ENCODE measurements around the gene UTP25. TPM values are rescaled to one million over a fixed set of nuclear protein-coding genes. Genes with fewer than 3 reads are reported as not detected.
A peak's percentile ranks its signal among the peaks of the same experiment; 100 is the strongest.
"Not testable (repeated sequence)": the region's sequence is repeated elsewhere in the genome, so short reads cannot be mapped to it uniquely, and the experiment has no call there.

The UTP25 gene
- total and polyA plus RNA-seq, 2 experiments from 2014 or later: 3.1 to 5.4 TPM

DNA sequence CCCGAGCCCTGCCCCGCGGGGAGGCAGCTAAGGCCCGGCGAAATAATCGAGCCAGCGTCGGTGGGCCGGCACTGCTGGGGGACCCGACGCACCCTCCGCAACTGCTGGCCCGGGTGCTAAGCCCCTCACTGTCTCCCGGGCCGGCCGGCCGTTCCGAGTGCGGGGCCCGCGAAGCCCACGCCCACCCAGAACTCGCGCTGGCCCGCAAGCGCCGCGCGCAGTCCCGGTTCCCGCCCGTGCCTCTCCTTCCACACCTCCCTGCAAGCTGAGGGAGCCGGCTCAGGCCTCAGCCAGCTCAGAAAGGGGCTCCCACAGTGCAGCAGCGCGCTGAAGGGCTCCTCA is 61.3 kb downstream of the UTP25 start:
- H3K36me3 ChIP-seq: no peaks in the 10 kb centered on the region
- no peaks in the 10 kb centered on the region for H3K27me3 ChIP-seq
- DNase-seq (ENCODE audit: low read depth in 1 of 2, low spot score in 1 of 2): no peak
- TF ChIP-seq, protein P1, sequence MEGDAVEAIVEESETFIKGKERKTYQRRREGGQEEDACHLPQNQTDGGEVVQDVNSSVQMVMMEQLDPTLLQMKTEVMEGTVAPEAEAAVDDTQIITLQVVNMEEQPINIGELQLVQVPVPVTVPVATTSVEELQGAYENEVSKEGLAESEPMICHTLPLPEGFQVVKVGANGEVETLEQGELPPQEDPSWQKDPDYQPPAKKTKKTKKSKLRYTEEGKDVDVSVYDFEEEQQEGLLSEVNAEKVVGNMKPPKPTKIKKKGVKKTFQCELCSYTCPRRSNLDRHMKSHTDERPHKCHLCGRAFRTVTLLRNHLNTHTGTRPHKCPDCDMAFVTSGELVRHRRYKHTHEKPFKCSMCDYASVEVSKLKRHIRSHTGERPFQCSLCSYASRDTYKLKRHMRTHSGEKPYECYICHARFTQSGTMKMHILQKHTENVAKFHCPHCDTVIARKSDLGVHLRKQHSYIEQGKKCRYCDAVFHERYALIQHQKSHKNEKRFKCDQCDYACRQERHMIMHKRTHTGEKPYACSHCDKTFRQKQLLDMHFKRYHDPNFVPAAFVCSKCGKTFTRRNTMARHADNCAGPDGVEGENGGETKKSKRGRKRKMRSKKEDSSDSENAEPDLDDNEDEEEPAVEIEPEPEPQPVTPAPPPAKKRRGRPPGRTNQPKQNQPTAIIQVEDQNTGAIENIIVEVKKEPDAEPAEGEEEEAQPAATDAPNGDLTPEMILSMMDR (IDR thresholded peaks at IDR 0.05; ENCODE audit: low read depth, low read length): no peak
- no peak overlapping the region for H3K4me3 ChIP-seq
- H3K27ac ChIP-seq: no peak overlapping the region
- H3K4me1 ChIP-seq (ENCODE audit: low read depth): no peaks in the 10 kb centered on the region
- H3K9me3 ChIP-seq (ENCODE audit: low read depth): no peaks in the 10 kb centered on the region

DNA sequence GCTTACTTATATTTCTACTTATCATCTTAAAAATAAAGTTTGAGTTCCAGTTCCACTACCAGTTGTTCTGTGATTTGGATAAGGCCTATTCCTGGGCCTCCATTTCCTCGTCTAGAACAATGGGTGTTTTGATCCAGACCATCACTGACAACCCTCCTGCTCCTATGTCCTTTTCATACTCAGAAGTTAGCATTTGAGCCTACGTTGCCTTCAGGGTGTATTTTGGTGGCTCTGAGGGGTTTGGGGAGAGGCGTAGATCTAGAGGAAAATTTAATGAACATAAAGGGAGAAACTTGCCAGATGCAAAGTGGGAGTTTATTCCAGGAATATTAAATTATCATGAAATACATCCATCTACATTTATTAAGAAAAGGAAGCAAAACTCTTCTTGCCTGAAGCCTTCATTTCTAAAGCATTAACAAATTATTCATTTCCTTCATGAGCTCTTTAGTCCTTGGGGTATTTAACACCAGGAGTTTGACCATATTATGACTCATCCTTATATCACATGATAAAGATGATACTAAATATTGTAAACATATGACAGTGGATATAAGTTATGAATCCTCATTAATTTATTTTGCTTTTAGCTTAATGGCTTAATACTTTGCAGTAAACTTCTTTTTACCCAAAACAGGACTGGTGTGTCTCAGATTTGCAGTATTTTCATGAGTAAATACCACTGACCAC is 63.0 kb downstream of the UTP25 start:
- H3K9me3 ChIP-seq (ENCODE audit: low read depth): no peaks in the 10 kb centered on the region
- H3K27ac ChIP-seq: no peak overlapping the region
- H3K27me3 ChIP-seq: no peaks in the 10 kb centered on the region
- H3K4me3 ChIP-seq: no peak overlapping the region
- TF ChIP-seq, protein P1 (IDR thresholded peaks at IDR 0.05; ENCODE audit: low read depth, low read length): no peak
- no peak for DNase-seq (ENCODE audit: low read depth in 1 of 2, low spot score in 1 of 2)
- no peaks in the 10 kb centered on the region for H3K4me1 ChIP-seq (ENCODE audit: low read depth)
- H3K36me3 ChIP-seq: no peaks in the 10 kb centered on the region

DNA sequence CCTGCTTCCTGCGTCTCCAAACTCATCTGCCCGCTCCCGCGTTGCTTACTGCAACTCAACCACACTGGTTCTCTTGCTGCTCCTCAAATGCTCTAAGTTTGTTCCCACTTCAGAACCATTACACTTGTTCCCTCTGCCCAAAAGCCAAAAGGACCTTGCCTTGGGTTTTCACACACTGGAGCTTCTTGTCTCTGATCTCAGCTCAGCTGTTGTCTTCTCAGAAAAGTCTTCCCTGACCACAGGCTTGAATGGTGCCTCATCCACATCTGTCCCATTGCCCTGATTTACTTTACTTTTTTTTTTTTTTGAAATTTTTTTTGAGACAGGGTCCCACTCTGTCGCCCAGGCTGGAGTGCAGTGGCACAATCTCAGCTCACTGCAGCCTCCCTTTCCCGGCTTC is 66.0 kb downstream of the UTP25 start:
- Histone ChIP-seq H3K27me3 (no peaks in the 10 kb centered on the region), H3K36me3 (no peaks in the 10 kb centered on the region), H3K27ac (no peak overlapping the region), H3K9me3 (ENCODE audit: low read depth) (no peaks in the 10 kb centered on the region), H3K4me3 (no peak overlapping the region), H3K4me1 (ENCODE audit: low read depth) (no peaks in the 10 kb centered on the region)
- TF ChIP-seq, protein P1 (IDR thresholded peaks at IDR 0.05; ENCODE audit: low read depth, low read length): no peak
- DNase-seq (ENCODE audit: low read depth in 1 of 2, low spot score in 1 of 2): no peak

DNA sequence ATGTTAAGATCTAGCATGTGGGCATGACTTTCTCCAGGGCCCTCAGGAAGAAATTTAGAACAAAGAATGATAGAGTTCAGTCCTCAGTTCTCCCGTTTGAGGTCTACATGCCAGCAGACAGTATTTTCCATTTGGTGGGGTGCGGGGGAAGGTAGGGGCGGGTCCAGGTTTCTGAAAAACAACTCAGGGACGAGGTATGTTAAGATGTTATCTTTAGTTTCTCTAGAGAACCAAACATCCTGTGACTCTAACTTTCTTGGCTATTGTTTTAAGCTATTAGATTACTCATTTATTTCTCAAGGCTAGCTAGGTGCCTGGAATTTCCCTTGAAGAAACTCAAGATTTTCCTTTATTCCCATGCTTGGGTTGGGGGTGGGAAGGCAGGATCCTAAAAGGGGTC is 67.9 kb downstream of the UTP25 start:
- peak in 1 of 2 donors; percentile 44 for DNase-seq (ENCODE audit: low read depth in 1 of 2, low spot score in 1 of 2)
- no peaks in the 10 kb centered on the region for H3K9me3 ChIP-seq (ENCODE audit: low read depth)
- H3K4me1 ChIP-seq (ENCODE audit: low read depth): no peaks in the 10 kb centered on the region
- no peaks in the 10 kb centered on the region for H3K27me3 ChIP-seq
- no peak overlapping the region for H3K27ac ChIP-seq
- H3K4me3 ChIP-seq: no peak overlapping the region
- TF ChIP-seq, protein P1 (IDR thresholded peaks at IDR 0.05; ENCODE audit: low read depth, low read length): no peak
- no peaks in the 10 kb centered on the region for H3K36me3 ChIP-seq

DNA sequence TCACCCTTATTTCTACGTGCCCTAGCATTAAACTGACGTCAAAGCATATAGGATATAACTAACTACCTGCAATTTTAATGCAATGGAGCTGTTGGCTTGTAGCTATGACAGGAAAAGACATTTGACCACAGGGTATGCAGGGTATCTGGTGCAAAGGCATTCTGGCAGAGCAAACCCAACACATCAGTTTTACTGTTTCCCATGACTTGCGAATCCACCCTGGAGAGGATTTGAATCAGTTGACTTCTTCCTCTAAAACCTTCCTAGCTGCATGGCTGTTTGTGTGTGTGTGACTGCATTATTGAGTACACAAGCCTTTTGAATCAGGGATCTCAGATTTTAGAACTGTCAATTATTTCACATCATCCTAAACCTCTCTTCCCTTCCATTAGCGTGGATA is 68.6 kb downstream of the UTP25 start:
- Histone ChIP-seq H3K9me3 (ENCODE audit: low read depth) (no peaks in the 10 kb centered on the region), H3K27ac (no peak overlapping the region), H3K4me3 (no peak overlapping the region), H3K4me1 (ENCODE audit: low read depth) (no peaks in the 10 kb centered on the region), H3K27me3 (no peaks in the 10 kb centered on the region), H3K36me3 (no peaks in the 10 kb centered on the region)
- DNase-seq (ENCODE audit: low read depth in 1 of 2, low spot score in 1 of 2): no peak
- TF ChIP-seq, protein P1 (IDR thresholded peaks at IDR 0.05; ENCODE audit: low read depth, low read length): no peak

DNA sequence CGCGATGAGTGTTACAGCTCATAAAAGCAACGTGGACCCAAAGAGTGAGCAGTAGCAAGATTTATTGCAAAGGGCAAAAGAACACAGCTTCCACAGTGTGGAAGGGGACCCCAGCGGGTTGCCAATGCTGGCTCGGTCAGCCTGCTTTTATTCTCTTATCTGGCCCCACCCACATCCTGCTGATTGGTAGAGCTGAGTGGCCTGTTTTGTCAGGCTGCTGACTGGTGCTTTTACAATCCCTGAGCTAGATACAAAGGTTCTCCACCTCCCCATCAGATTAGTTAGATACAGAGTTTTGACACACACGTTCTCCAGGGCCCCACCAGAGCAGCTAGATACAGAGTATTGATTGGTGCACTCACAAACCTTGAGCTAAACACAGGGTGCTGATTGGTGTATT is 70.5 kb downstream of the UTP25 start:
- not testable (repeated sequence) for H3K4me1 ChIP-seq (ENCODE audit: low read depth); H3K36me3 ChIP-seq; H3K9me3 ChIP-seq (ENCODE audit: low read depth); DNase-seq (ENCODE audit: low read depth in 1 of 2, low spot score in 1 of 2); H3K27me3 ChIP-seq; H3K4me3 ChIP-seq; H3K27ac ChIP-seq

DNA sequence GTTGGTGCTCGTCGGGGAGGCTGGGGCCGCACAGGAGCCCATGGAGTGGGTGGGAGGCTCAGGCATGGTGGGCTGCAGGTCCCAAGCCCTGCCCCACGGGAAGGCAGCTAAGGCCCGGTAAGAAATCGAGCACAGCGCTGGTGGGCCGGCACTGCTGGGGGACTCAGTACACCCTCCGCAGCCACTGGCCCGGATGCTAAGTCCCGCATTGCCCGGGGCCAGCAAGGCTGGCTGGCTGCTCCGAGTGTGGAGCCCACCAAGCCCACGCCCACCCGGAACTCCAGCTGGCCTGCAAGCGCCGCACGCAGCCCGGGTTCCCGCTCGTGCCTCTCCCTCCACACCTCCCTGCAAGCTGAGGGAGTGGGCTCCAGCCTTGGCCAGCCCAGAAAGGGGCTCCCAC is 71.1 kb downstream of the UTP25 start:
- not testable (repeated sequence) for H3K4me1 ChIP-seq (ENCODE audit: low read depth); H3K36me3 ChIP-seq; DNase-seq (ENCODE audit: low read depth in 1 of 2, low spot score in 1 of 2); H3K9me3 ChIP-seq (ENCODE audit: low read depth); H3K27me3 ChIP-seq; H3K27ac ChIP-seq; H3K4me3 ChIP-seq

All from cardiac muscle cell (in vitro differentiated cells and primary cell).